ENCODE results near the gene RNF187. TPM values are rescaled to one million over a fixed set of nuclear protein-coding genes. Genes with fewer than 3 reads are reported as not detected.

RNF187 gene
- total RNA-seq, 1 experiment from 2014 or later, result 63.4 TPM

DNA sequence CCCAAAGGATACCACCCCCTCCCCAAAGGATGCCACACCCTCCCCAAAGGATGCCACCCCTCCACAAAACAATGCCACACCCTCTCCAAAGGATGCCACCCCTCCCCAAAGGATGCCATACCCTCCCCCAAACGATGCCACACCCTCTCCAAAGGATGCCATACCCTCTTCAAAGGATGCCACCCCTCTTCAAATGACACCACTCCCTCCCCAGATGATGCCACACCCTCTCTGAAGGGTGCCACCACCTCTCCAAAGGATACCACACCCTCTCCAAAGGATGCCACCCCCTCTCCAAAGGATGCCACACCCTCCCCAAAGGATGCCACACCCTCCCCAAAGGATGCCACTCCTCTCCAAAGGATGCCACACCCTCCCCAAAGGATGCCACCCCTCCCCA lies 48.9 kb upstream of the RNF187 start:
- TF ChIP-seq, protein P1, sequence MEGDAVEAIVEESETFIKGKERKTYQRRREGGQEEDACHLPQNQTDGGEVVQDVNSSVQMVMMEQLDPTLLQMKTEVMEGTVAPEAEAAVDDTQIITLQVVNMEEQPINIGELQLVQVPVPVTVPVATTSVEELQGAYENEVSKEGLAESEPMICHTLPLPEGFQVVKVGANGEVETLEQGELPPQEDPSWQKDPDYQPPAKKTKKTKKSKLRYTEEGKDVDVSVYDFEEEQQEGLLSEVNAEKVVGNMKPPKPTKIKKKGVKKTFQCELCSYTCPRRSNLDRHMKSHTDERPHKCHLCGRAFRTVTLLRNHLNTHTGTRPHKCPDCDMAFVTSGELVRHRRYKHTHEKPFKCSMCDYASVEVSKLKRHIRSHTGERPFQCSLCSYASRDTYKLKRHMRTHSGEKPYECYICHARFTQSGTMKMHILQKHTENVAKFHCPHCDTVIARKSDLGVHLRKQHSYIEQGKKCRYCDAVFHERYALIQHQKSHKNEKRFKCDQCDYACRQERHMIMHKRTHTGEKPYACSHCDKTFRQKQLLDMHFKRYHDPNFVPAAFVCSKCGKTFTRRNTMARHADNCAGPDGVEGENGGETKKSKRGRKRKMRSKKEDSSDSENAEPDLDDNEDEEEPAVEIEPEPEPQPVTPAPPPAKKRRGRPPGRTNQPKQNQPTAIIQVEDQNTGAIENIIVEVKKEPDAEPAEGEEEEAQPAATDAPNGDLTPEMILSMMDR (conservative IDR thresholded peaks at IDR 0.05), result no peak
- Histone ChIP-seq H2BK120ac (ENCODE audit: low read depth, low read length, poor library complexity, severe bottlenecking) (no peak overlapping the region), H2AFZ (ENCODE audit: low read length) (no peak overlapping the region), H3T11ph (ENCODE audit: low read length) (no peak overlapping the region), H4K5ac (ENCODE audit: insufficient read length, low read depth, low read length) (no peak overlapping the region), H2BK5ac (ENCODE audit: insufficient read length, low read length) (no peak overlapping the region), H3K9me3 (ENCODE audit: control insufficient read depth, low read depth, low read length) (no peaks in the 10 kb centered on the region), H3K79me1 (ENCODE audit: insufficient read depth, low read depth, low read length, poor library complexity, severe bottlenecking) (no peaks in the 10 kb centered on the region), H3K4ac (ENCODE audit: low read depth, low read length) (no peak overlapping the region), H2BK20ac (ENCODE audit: low read depth, low read length, poor library complexity, severe bottlenecking) (no peak overlapping the region), H3K56ac (ENCODE audit: insufficient read length, low read depth, low read length) (no peak overlapping the region), H2AK5ac (ENCODE audit: insufficient read length, low read length) (no peak overlapping the region), H3K14ac (ENCODE audit: insufficient read depth, low read length) (no peak overlapping the region), H3K4me2 (ENCODE audit: insufficient read depth, insufficient read length, low read length) (no peak overlapping the region), H4K8ac (replicated peaks; ENCODE audit: insufficient read length, low read depth, low read length) (no peak overlapping the region), H3K27ac (ENCODE audit: insufficient read length, low read depth, low read length) (no peak overlapping the region), H3K27me3 (ENCODE audit: insufficient read depth, low read length) (peaks cover 17% of the 10 kb centered on the region), H3K79me2 (ENCODE audit: insufficient read depth, low read length) (no peaks in the 10 kb centered on the region), H3K23me2 (ENCODE audit: insufficient read length, low read depth, low read length, poor library complexity, severe bottlenecking) (no peaks in the 10 kb centered on the region), H2BK15ac (ENCODE audit: low read depth, low read length) (no peak overlapping the region), H3K4me1 (ENCODE audit: insufficient read depth, low read length) (no peaks in the 10 kb centered on the region; the same call in 1 of the 2 replicates), H3K23ac (ENCODE audit: insufficient read length, low read depth, low read length) (no peak overlapping the region), H3K9ac (ENCODE audit: extremely low read depth, insufficient read length, low read length) (no peak overlapping the region), H3K18ac (ENCODE audit: insufficient read length, low read depth, low read length) (no peak overlapping the region), H2BK12ac (ENCODE audit: insufficient read length, low read depth, low read length) (no peak overlapping the region), H4K91ac (ENCODE audit: insufficient read length, low read depth, low read length) (no peak overlapping the region), H4K20me1 (ENCODE audit: control insufficient read depth, insufficient read depth, insufficient read length) (no peaks in the 10 kb centered on the region)
- Mint-ChIP-seq H3K9me3 (no peaks in the 10 kb centered on the region; a peak in 1 of 5 replicates), H3K27ac (no peak overlapping the region), H3K4me3 (no peak overlapping the region), H3K27me3 (ENCODE audit: low read depth) (peaks cover 100% of the 10 kb centered on the region), H3K4me1 (peaks cover 13 to 17% of the 10 kb centered on the region in 2 experiments), H3K36me3 (ENCODE audit: insufficient read depth in 1 of 3, low read depth in 3 of 3) (no peaks in the 10 kb centered on the region)
- no CpG with 5 or more reads among the region's 1 CpG for WGBS (ENCODE audit: extremely low coverage, insufficient read length, low lambda C conversion rate)
- DNase-seq, result no peak

All from H9 (cell line).